Measurements from ENCODE around the gene CACNB3. TPM values are rescaled to one million over a fixed set of nuclear protein-coding genes. Genes with fewer than 3 reads are reported as not detected.

Gene CACNB3
- total and polyA plus RNA-seq, 2 donors: 8.3 to 10.4 TPM

DNA sequence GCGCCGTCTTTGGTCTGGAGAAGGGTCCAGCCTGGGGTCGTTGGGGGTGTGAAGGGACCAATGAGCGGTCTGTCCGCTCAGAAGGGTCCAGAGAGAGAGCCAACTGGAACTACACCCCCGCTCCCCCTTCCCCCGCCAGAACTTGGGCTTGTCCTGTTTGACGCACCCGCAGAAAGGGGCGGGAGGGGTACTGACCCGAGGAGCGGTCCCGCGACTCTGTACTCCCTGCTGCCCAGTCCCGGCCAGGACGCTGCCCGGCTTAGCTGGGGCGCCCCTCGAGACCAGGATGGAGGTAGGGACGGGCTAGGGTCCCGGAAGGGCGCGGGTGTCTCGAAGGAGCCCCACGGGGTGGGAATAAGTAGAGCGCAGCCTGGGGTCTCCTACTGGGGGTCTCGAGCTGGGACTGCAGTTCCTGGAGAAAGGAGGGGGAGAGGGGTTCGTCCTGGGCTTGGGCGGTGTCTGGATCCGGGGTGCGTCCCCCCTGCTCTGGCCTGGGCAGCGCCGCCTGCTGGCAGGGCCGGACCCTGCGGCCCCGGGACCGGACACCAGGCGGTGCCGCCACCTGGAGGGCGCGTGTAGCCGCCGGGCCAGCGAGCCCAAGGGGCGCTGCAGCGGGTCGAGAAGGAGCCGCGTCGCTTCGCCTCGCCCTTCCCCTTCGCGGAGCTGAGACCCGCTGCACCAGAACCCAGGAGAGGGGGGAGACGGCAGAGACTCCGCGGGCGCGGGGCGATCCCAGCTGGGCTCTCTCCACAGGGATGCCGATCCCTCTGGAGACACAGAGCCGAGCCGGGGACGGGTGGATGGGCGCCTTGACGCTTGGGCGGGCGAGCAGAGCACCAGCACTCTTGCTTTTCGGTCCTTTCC lies 3.8 kb upstream of the CACNB3 start:
- H3K27me3 ChIP-seq (ENCODE audit: control insufficient read depth in 2 of 2, insufficient read depth in 1 of 2, low read length in 1 of 2): peaks cover 0 to 56% of the 10 kb centered on the region in 2 donors
- H3K36me3 ChIP-seq (ENCODE audit: control insufficient read depth in 2 of 2, insufficient read depth in 2 of 2, low read length in 1 of 2): no peaks in the 10 kb centered on the region
- no peaks in the 10 kb centered on the region for H3K9me3 ChIP-seq (ENCODE audit: control insufficient read depth in 2 of 2, insufficient read depth in 1 of 2, low read length in 1 of 2)
- H3K4me1 ChIP-seq (ENCODE audit: control insufficient read depth in 2 of 2, insufficient read depth in 2 of 2, low read length in 2 of 2): peaks cover 13 to 43% of the 10 kb centered on the region in 2 donors
- H3K27ac ChIP-seq (ENCODE audit: low read depth in 1 of 2, low read length in 1 of 2): peak overlapping the region; percentile 50 to 55
- H3K4me3 ChIP-seq (ENCODE audit: low read length in 2 of 2): peak overlapping the region; percentile 58 to 61
- peak in 4 of 9 donors; percentile 34 to 68 (median 68) for DNase-seq (ENCODE audit: low read depth in 6 of 9, low spot score in 9 of 9)
- 1% methylated on average over 69 of the region's 70 CpGs for WGBS

DNA sequence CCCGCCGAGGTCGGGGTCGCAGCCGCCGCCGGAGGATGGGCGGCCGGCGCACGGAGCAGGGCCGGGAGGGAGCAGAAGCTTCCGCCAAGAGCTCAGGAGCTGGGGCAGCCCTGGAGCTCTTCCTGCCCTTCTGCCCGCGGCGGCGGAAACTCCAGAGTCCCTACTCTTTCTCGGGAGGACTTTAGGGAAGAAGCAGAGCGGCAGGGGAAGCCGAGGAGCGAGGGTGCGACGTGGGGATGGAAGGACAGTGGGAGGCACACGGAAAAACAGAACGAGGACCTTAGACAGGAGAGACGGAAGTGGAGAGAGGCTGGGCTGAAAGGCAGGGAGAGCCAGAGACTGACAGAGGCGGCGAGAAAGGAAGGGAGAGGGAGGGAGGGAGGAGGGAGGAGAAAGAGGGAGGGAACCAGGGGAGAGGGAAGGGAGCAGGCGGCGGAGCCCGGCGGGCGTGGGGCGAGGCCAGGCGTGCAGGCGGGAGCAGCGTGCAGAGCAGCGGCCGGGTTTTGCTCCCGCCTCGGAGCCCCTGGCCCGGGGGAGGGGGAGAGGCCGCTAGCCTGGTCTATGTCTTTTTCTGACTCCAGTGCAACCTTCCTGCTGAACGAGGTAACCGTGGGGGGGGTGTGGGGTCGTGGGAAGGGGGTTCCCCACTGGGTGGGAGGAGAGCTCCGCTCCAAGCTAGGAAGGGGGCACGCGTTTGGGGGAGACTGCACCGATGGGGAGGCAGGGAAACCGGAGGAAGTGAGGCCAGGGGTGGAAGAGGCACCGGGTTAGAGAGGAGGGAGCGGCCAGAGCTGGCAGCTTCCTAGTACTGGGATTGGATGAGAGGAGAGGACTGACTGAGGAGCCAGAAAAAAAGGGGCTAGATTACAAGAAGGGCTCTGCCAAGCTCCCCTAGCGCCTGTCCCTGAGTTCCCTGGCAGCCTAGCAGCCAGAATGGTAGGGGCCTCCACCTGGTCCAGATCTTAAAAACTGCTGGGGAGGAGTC lies 2.9 kb upstream of the CACNB3 start:
- peak in 6 of 9 donors; percentile 13 to 65 (median 34) for DNase-seq (ENCODE audit: low read depth in 6 of 9, low spot score in 9 of 9)

DNA sequence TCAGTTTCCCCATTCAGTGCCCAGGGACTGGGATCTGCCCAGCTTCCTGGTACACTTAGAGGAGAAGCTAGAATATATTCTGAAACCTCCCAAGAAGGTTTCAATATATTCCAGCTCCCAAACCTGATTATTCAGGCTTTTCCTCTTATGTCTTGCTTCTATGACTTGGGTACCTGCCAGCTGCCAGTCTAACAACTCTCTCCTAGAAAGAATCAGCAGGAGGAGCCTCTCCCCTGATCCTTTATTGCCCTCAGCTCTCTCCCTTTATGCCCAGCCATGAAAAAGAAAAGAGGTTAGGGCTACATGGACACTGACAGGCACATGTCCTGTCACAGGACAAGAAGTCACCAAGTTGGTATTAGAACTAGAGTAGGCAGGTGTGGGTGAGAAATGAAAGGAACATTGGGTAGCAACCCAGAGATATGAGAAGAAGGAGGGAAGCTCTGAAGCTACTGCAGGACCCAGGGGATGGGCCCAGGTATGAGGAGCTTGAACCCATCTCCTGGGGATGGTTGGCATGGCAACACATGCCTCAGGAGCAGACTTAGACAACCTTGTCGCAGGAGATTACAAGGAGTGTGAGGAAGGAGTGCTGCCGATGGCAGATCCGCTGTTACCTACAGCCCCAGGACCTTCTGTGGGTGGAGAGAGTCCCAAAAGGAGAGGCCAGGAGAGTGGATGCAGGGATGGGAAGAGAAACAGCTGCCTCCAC lies 2.0 kb upstream of the CACNB3 start:
- H3K4me3 ChIP-seq (ENCODE audit: low read length in 2 of 2): peak overlapping the region; percentile 58 to 61
- 97% methylated on average over 3 of the region's 3 CpGs for WGBS

More for the DNA sequence above, 2.9 kb upstream of the CACNB3 start:
- 2% methylated on average over 54 of the region's 54 CpGs for WGBS
- Histone ChIP-seq H3K36me3 (ENCODE audit: control insufficient read depth in 2 of 2, insufficient read depth in 2 of 2, low read length in 1 of 2) (no peaks in the 10 kb centered on the region), H3K27ac (ENCODE audit: low read depth in 1 of 2, low read length in 1 of 2) (peak overlapping the region in 1 of 2 donors; percentile 55), H3K4me3 (ENCODE audit: low read length in 2 of 2) (peak overlapping the region; percentile 58 to 61), H3K4me1 (ENCODE audit: control insufficient read depth in 2 of 2, insufficient read depth in 2 of 2, low read length in 2 of 2) (peaks cover 13 to 43% of the 10 kb centered on the region in 2 donors), H3K9me3 (ENCODE audit: control insufficient read depth in 2 of 2, insufficient read depth in 1 of 2, low read length in 1 of 2) (no peaks in the 10 kb centered on the region), H3K27me3 (ENCODE audit: control insufficient read depth in 2 of 2, insufficient read depth in 1 of 2, low read length in 1 of 2) (peaks cover 0 to 56% of the 10 kb centered on the region in 2 donors)

DNA sequence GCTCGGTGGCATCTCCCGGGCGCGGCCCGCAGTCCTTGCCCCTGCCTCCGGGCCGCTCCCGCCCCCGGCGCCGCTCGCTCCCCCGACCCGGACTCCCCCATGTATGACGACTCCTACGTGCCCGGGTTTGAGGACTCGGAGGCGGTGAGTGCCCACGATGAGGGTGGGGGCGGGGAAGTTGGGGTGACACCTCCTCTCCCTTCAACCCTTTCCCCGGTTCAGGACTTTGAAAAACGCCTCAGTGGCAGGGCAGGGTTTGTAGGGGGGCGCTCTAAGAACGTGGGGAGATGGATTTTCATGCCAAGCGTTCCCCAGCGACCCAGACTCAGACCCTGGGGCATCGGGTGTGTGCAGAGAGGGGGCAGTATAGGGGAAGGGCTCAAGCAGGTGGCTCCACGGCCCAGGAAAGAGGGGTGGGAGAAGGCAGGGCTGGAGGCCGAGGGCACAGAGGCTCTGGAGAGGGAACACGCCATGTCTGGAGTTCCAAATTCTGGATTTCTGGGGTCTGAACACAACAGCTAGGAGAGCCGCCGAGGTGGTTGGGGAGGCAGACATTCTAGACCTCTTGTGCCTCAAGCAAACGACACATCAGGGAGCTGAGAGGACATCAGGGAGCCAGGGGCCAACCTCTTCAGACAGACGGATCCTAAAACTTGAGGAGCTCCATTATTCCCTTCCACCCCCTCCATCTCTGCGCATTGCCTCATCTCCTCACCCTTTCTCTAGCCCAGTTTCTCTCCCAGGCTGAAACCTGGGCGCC lies 715 bp downstream of the CACNB3 start:
- WGBS: 21% methylated on average over 37 of the region's 37 CpGs

More for the DNA sequence above, 2.0 kb upstream of the CACNB3 start:
- Histone ChIP-seq H3K27ac (ENCODE audit: low read depth in 1 of 2, low read length in 1 of 2) (no peak overlapping the region), H3K27me3 (ENCODE audit: control insufficient read depth in 2 of 2, insufficient read depth in 1 of 2, low read length in 1 of 2) (peaks cover 0 to 56% of the 10 kb centered on the region in 2 donors), H3K9me3 (ENCODE audit: control insufficient read depth in 2 of 2, insufficient read depth in 1 of 2, low read length in 1 of 2) (no peaks in the 10 kb centered on the region), H3K4me1 (ENCODE audit: control insufficient read depth in 2 of 2, insufficient read depth in 2 of 2, low read length in 2 of 2) (peaks cover 13 to 43% of the 10 kb centered on the region in 2 donors), H3K36me3 (ENCODE audit: control insufficient read depth in 2 of 2, insufficient read depth in 2 of 2, low read length in 1 of 2) (no peaks in the 10 kb centered on the region)
- DNase-seq (ENCODE audit: low read depth in 6 of 9, low spot score in 9 of 9): no peak

DNA sequence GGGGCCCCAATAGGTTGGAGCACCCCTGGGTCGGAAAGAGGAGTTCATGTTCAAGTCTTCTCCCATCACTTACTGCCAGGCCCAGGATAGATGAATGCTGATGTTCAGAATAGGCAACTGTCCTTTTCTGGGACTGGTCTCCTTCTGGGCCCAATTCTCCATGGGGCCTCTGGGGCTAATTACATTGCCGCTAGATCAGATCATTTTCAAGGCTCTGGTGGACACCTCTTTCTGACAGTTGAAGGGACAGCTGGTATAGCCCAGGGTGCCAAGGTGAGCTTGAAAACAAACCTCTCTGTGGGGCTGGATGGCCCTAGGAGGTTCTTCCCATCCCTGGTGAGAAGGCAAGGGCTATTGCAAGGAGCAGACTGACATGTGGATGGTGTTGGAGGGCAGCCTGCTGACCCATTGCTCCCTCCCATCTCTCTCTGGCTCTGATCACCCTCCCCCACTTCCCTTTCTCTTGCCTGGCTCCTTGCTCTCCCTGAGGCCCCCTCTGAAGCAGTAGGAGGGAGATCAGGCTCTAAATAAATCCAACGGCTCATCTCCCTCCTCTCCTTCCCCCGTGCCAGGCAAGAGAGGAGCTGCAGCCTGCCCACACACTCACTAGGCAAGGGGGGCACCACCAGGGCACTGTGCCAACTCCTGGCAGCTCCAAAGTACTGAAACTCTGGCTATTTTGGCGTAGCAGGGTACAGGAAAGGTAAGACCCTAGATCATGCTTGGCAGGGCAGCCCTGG lies 1.9 kb downstream of the CACNB3 start:
- 86% methylated on average over 5 of the region's 5 CpGs for WGBS

More for the DNA sequence above, 715 bp downstream of the CACNB3 start:
- Histone ChIP-seq H3K4me3 (ENCODE audit: low read length in 2 of 2) (peak overlapping the region; percentile 64 to 68), H3K27me3 (ENCODE audit: control insufficient read depth in 2 of 2, insufficient read depth in 1 of 2, low read length in 1 of 2) (peaks cover 0 to 43% of the 10 kb centered on the region in 2 donors), H3K4me1 (ENCODE audit: control insufficient read depth in 2 of 2, insufficient read depth in 2 of 2, low read length in 2 of 2) (peaks cover 13 to 38% of the 10 kb centered on the region in 2 donors), H3K36me3 (ENCODE audit: control insufficient read depth in 2 of 2, insufficient read depth in 2 of 2, low read length in 1 of 2) (no peaks in the 10 kb centered on the region), H3K27ac (ENCODE audit: low read depth in 1 of 2, low read length in 1 of 2) (no peak overlapping the region), H3K9me3 (ENCODE audit: control insufficient read depth in 2 of 2, insufficient read depth in 1 of 2, low read length in 1 of 2) (no peaks in the 10 kb centered on the region)
- DNase-seq (ENCODE audit: low read depth in 6 of 9, low spot score in 9 of 9): peak in 5 of 9 donors; percentile 14 to 74 (median 41)

DNA sequence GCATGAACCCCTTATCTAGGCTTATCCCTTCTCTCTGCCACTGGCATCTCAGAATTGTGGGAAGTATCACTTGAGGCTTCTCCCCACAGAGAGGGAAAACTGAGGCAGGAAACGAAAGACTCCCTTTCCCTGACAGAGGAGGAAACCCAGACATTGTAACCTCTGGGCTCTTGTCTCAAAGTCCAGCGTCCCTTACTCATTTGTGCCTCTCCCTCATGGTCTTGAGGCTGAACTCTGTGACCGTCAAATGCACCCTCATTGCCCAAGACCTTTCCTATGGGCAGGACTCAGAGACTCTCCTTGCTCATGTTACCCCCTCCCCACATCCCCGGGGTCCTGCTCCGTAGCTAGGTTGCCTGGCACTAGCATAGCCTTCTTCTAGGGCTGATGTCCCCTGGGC lies 3.8 kb downstream of the CACNB3 start:
- Histone ChIP-seq H3K36me3 (ENCODE audit: control insufficient read depth in 2 of 2, insufficient read depth in 2 of 2, low read length in 1 of 2) (peaks cover 10 to 11% of the 10 kb centered on the region in 2 donors), H3K4me1 (ENCODE audit: control insufficient read depth in 2 of 2, insufficient read depth in 2 of 2, low read length in 2 of 2) (peaks cover 8 to 16% of the 10 kb centered on the region in 2 donors), H3K4me3 (ENCODE audit: low read length in 2 of 2) (no peak overlapping the region), H3K9me3 (ENCODE audit: control insufficient read depth in 2 of 2, insufficient read depth in 1 of 2, low read length in 1 of 2) (no peaks in the 10 kb centered on the region), H3K27me3 (ENCODE audit: control insufficient read depth in 2 of 2, insufficient read depth in 1 of 2, low read length in 1 of 2) (peaks cover 0 to 13% of the 10 kb centered on the region in 2 donors), H3K27ac (ENCODE audit: low read depth in 1 of 2, low read length in 1 of 2) (no peak overlapping the region)
- DNase-seq (ENCODE audit: low read depth in 6 of 9, low spot score in 9 of 9): no peak
- 98% methylated on average over 5 of the region's 5 CpGs for WGBS

More for the DNA sequence above, 1.9 kb downstream of the CACNB3 start:
- Histone ChIP-seq H3K27me3 (ENCODE audit: control insufficient read depth in 2 of 2, insufficient read depth in 1 of 2, low read length in 1 of 2) (peaks cover 0 to 32% of the 10 kb centered on the region in 2 donors), H3K36me3 (ENCODE audit: control insufficient read depth in 2 of 2, insufficient read depth in 2 of 2, low read length in 1 of 2) (no peaks in the 10 kb centered on the region), H3K27ac (ENCODE audit: low read depth in 1 of 2, low read length in 1 of 2) (no peak overlapping the region), H3K4me3 (ENCODE audit: low read length in 2 of 2) (no peak overlapping the region), H3K9me3 (ENCODE audit: control insufficient read depth in 2 of 2, insufficient read depth in 1 of 2, low read length in 1 of 2) (no peaks in the 10 kb centered on the region), H3K4me1 (ENCODE audit: control insufficient read depth in 2 of 2, insufficient read depth in 2 of 2, low read length in 2 of 2) (peaks cover 13 to 32% of the 10 kb centered on the region in 2 donors)
- DNase-seq (ENCODE audit: low read depth in 6 of 9, low spot score in 9 of 9): no peak

DNA sequence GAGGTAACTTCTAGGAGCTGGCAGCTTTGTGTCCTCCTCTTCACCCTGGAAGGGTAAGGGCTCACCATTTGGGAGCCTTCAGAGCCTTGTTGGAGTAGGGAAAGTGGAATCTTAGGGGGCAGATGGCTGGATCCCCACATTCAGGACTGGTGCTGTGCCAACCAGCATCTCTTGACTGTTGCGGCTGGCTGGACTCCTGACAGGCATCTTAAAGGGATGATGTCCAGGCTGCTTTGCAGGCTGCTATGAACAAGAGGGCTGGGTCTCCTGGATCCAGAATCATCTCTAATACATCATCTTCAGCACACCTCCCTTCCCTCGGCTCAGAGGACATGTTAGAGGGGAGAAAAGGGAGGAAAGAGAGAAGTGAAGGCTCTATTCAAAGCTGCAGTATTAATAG lies 4.4 kb downstream of the CACNB3 start:
- H3K36me3 ChIP-seq (ENCODE audit: control insufficient read depth in 2 of 2, insufficient read depth in 2 of 2, low read length in 1 of 2): peaks cover 15 to 17% of the 10 kb centered on the region in 2 donors
- H3K4me1 ChIP-seq (ENCODE audit: control insufficient read depth in 2 of 2, insufficient read depth in 2 of 2, low read length in 2 of 2): peaks cover 4 to 11% of the 10 kb centered on the region in 2 donors
- H3K27me3 ChIP-seq (ENCODE audit: control insufficient read depth in 2 of 2, insufficient read depth in 1 of 2, low read length in 1 of 2): peaks cover 0 to 8% of the 10 kb centered on the region in 2 donors
- DNase-seq (ENCODE audit: low read depth in 6 of 9, low spot score in 9 of 9): no peak
- H3K27ac ChIP-seq (ENCODE audit: low read depth in 1 of 2, low read length in 1 of 2): no peak overlapping the region
- no peaks in the 10 kb centered on the region for H3K9me3 ChIP-seq (ENCODE audit: control insufficient read depth in 2 of 2, insufficient read depth in 1 of 2, low read length in 1 of 2)
- 92% methylated on average over 2 of the region's 2 CpGs for WGBS
- no peak overlapping the region for H3K4me3 ChIP-seq (ENCODE audit: low read length in 2 of 2)

Data from thymus (tissue), 11 donors.